ENCODE measurements around the gene PRDM16.

GRCh38 chr1:3290915-3291314, 221.9 kb downstream of the PRDM16 start:
- TF ChIP-seq YY1 (IDR thresholded peaks at IDR 0.05; ENCODE audit: extremely low read depth, insufficient replicate concordance, low read depth, low read length) (no peak), CTCF (IDR thresholded peaks at IDR 0.05 in 2 of 3, conservative IDR thresholded peaks at IDR 0.05 in 1 of 3; ENCODE audit: borderline replicate concordance in 1 of 3, insufficient read depth in 1 of 3, low read depth in 2 of 3, low read length in 2 of 3) (no peak), REST (IDR thresholded peaks at IDR 0.05; ENCODE audit: low read depth) (no peak), EGR1 (IDR thresholded peaks at IDR 0.05; ENCODE audit: low read depth) (no peak), POLR2A (IDR thresholded peaks at IDR 0.05; ENCODE audit: borderline replicate concordance, extremely low read depth, insufficient read depth, insufficient read length) (no peak), SIN3A (IDR thresholded peaks at IDR 0.05; ENCODE audit: low read depth) (no peak), MAX (IDR thresholded peaks at IDR 0.05) (no peak), EZH2 (IDR thresholded peaks at IDR 0.05) (no peak), JUND (IDR thresholded peaks at IDR 0.05) (no peak), CBX3 (IDR thresholded peaks at IDR 0.05; ENCODE audit: low read depth) (no peak)
